ENCODE measurements around the gene SLC25A25. TPM values are rescaled to one million over a fixed set of nuclear protein-coding genes. Genes with fewer than 3 reads are reported as not detected.

The SLC25A25 gene
- total RNA-seq, 1 experiment from 2014 or later, result 18.5 TPM

- H3K36me3 ChIP-seq (ENCODE audit: control insufficient read depth, insufficient read depth, low read length), result no peaks in the 10 kb centered on the region
- TF ChIP-seq CTCF (IDR thresholded peaks at IDR 0.05; ENCODE audit: insufficient read depth in 1 of 2, low read depth in 1 of 2, low read length in 1 of 2, severe bottlenecking in 1 of 2, unreplicated experiment in 1 of 2), result no peak
- DNase-seq, result no peak
- Mint-ChIP-seq H3K27ac (ENCODE audit: unreplicated experiment) (no peak overlapping the region), H3K9me3 (ENCODE audit: unreplicated experiment) (no peaks in the 10 kb centered on the region), H3K27me3 (ENCODE audit: insufficient read depth, unreplicated experiment) (no peaks in the 10 kb centered on the region), H3K4me3 (ENCODE audit: unreplicated experiment) (no peak overlapping the region), H3K4me1 (ENCODE audit: low read depth, unreplicated experiment) (peaks cover 20% of the 10 kb centered on the region), H3K36me3 (ENCODE audit: insufficient read depth, unreplicated experiment) (no peaks in the 10 kb centered on the region)
- ChIA-PET CTCF (interaction anchor here (0.7 kb wide), 1 partner anchor 252 kb away, joined by 3 read pairs; no protein-coding TSS in a partner anchor), POLR2A (interaction anchor here (0.7 kb wide), 1 partner anchor 61 kb away, joined by 3 read pairs; no protein-coding TSS in a partner anchor)
- no TSS peak for BruUV-seq (replicated peaks)
- no peaks in the 10 kb centered on the region for H3K9me3 ChIP-seq
- H3K27me3 ChIP-seq (replicated peaks; ENCODE audit: control insufficient read depth, insufficient read depth, low read length), result no peaks in the 10 kb centered on the region
- no peak overlapping the region for H3K4me3 ChIP-seq (ENCODE audit: low read depth, low read length)
- intact Hi-C loops (cut with micrococcal nuclease; ENCODE audit: unreplicated experiment), result no loop called here
- peaks cover 20% of the 10 kb centered on the region for H3K4me1 ChIP-seq
Measured at GRCh38 chr9:128045831-128046230, 22.2 kb upstream of the SLC25A25 start.

- Histone ChIP-seq H3K9me3 (no peaks in the 10 kb centered on the region), H3K4me1 (peaks cover 20% of the 10 kb centered on the region), H3K36me3 (ENCODE audit: control insufficient read depth, insufficient read depth, low read length) (no peaks in the 10 kb centered on the region), H3K27me3 (replicated peaks; ENCODE audit: control insufficient read depth, insufficient read depth, low read length) (no peaks in the 10 kb centered on the region), H3K4me3 (ENCODE audit: low read depth, low read length) (no peak overlapping the region)
- H3K27me3 Mint-ChIP-seq (ENCODE audit: insufficient read depth, unreplicated experiment), result no peaks in the 10 kb centered on the region
- H3K27ac Mint-ChIP-seq (ENCODE audit: unreplicated experiment), result no peak overlapping the region
- peaks cover 15% of the 10 kb centered on the region for H3K4me1 Mint-ChIP-seq (ENCODE audit: low read depth, unreplicated experiment)
- no peaks in the 10 kb centered on the region for H3K9me3 Mint-ChIP-seq (ENCODE audit: unreplicated experiment)
- no peaks in the 10 kb centered on the region for H3K36me3 Mint-ChIP-seq (ENCODE audit: insufficient read depth, unreplicated experiment)
- intact Hi-C loops (cut with micrococcal nuclease; ENCODE audit: unreplicated experiment), result no loop called here
- BruUV-seq (replicated peaks), result no TSS peak
- no peak for TF ChIP-seq CTCF (IDR thresholded peaks at IDR 0.05; ENCODE audit: insufficient read depth in 1 of 2, low read depth in 1 of 2, low read length in 1 of 2, severe bottlenecking in 1 of 2, unreplicated experiment in 1 of 2)
- no peak for DNase-seq
- CTCF ChIA-PET, result interaction anchor here (1.1 kb wide), 1 partner anchor 93 kb away, joined by 3 read pairs; no protein-coding TSS in a partner anchor
- POLR2A ChIA-PET, result no interaction called here
- no peak overlapping the region for H3K4me3 Mint-ChIP-seq (ENCODE audit: unreplicated experiment)
Measured at GRCh38 chr9:128047231-128047630, 20.8 kb upstream of the SLC25A25 start.

GRCh38 chr9:128048663-128049062 lies 19.4 kb upstream of the SLC25A25 start:
- Mint-ChIP-seq H3K9me3 (ENCODE audit: unreplicated experiment) (no peaks in the 10 kb centered on the region), H3K36me3 (ENCODE audit: insufficient read depth, unreplicated experiment) (no peaks in the 10 kb centered on the region), H3K27me3 (ENCODE audit: insufficient read depth, unreplicated experiment) (no peaks in the 10 kb centered on the region), H3K27ac (ENCODE audit: unreplicated experiment) (no peak overlapping the region), H3K4me1 (ENCODE audit: low read depth, unreplicated experiment) (peaks cover 10% of the 10 kb centered on the region), H3K4me3 (ENCODE audit: unreplicated experiment) (no peak overlapping the region)
- Histone ChIP-seq H3K9me3 (no peaks in the 10 kb centered on the region), H3K4me3 (ENCODE audit: low read depth, low read length) (no peak overlapping the region), H3K27me3 (replicated peaks; ENCODE audit: control insufficient read depth, insufficient read depth, low read length) (no peaks in the 10 kb centered on the region), H3K36me3 (ENCODE audit: control insufficient read depth, insufficient read depth, low read length) (no peaks in the 10 kb centered on the region), H3K4me1 (peaks cover 13% of the 10 kb centered on the region)
- DNase-seq, result no peak
- BruUV-seq (replicated peaks), result no TSS peak
- ChIA-PET POLR2A (no interaction called here), CTCF (interaction anchor here (0.7 kb wide), 1 partner anchor 32 kb away, joined by 3 read pairs; no protein-coding TSS in a partner anchor)
- intact Hi-C loops (cut with micrococcal nuclease; ENCODE audit: unreplicated experiment), result no loop called here
- no peak for TF ChIP-seq CTCF (IDR thresholded peaks at IDR 0.05; ENCODE audit: insufficient read depth in 1 of 2, low read depth in 1 of 2, low read length in 1 of 2, severe bottlenecking in 1 of 2, unreplicated experiment in 1 of 2)

Data from Caco-2 (cell line).